Gastrocnemius medialis (tissue), 4 donors: ENCODE results near the gene MCL1. TPM values are rescaled to one million over a fixed set of nuclear protein-coding genes. Genes with fewer than 3 reads are reported as not detected.

ENCODE experiments used
- ATAC-seq, 2 donors: fragments of 150-250 bp; one replicate each; pipeline ENCODE4 v1.9.1; 2016
- DNase-seq, 2 donors: peaks; one replicate each; pipeline ENCODE4 v3.0.0-alpha.2; 2019
- H3K27ac ChIP-seq, 4 donors: fragments of 200-600 bp; sonication (generic); 1 replicate in 1 of 4; 2 replicates in 3 of 4; pipeline ENCODE4 v1.5.1; 2016 to 2018; ENCODE audit warnings: mild to moderate bottlenecking in 2 of 4, moderate library complexity in 1 of 4
- H3K27me3 ChIP-seq, 3 donors: fragments of 200-600 bp; sonication (generic) in 2 of 3; 1 replicate in 1 of 3; 2 replicates in 2 of 3; pipeline versions ENCODE4 v1.5.1 to v1.6.0; 2016 to 2019; ENCODE audit warnings: mild to moderate bottlenecking in 1 of 3, moderate library complexity in 1 of 3
- H3K36me3 ChIP-seq, 2 donors: fragments of 200-600 bp; sonication (generic) in 1 of 2; one replicate each; pipeline ENCODE4 v1.5.1; 2017 to 2018
- H3K4me1 ChIP-seq, 2 donors: fragments of 200-600 bp; sonication (generic) in 1 of 2; one replicate each; pipeline ENCODE4 v1.5.1; 2016 to 2017; ENCODE audit warnings: mild to moderate bottlenecking in 2 of 2
- H3K4me3 ChIP-seq, 4 donors: fragments of 200-600 bp; sonication (generic) in 3 of 4; 1 replicate in 1 of 4; 2 replicates in 3 of 4; pipeline ENCODE4 v1.5.1; 2016 to 2019; ENCODE audit warnings: mild to moderate bottlenecking in 2 of 4
- H3K9me3 ChIP-seq, 3 donors: fragments of 200-600 bp; sonication (generic) in 2 of 3; 1 replicate in 1 of 3; 2 replicates in 2 of 3; pipeline ENCODE4 v1.5.1; 2016 to 2019
- POLR2A ChIP-seq, 2 donors: fragments of 450-650 bp; IDR thresholded peaks; one replicate each; pipeline ENCODE4 v1.6.1; 2017; ENCODE audit warnings: antibody characterized with exemption in 2 of 2, mild to moderate bottlenecking in 2 of 2, moderate library complexity in 2 of 2
- in situ Hi-C, 4 donors: fragments of 200-750 bp; cut with MboI; loops; one replicate each; pipeline versions ENCODE4 v1.15.0 to v1.8.0; 2017; ENCODE audit warnings: low sequenced_read_pairs in 4 of 4
- intact Hi-C: fragments of 100-400 bp; cut with DNase I; formaldehyde crosslinking; loops from one replicate; pipeline ENCODE4 v1.15.1; 2023; ENCODE audit warnings: low total_unique reads
- total RNA-seq, 4 donors: library from RNA; depleted of rRNA; stranded (reverse); fragments of >200 nt; gene quantifications; one replicate each; pipeline versions ENCODE4 v1.1.0 to v1.2.3, GENCODE V29; 2016
- TF ChIP-seq, protein P1 (sequence below), 5 experiments: fragments of 450-650 bp in 3 of 5; fragments of 200-600 bp in 2 of 5; sonication (generic) in 2 of 5; IDR thresholded peaks in 4 of 5; conservative IDR thresholded peaks in 1 of 5; 1 replicate in 4 of 5; 2 replicates in 1 of 5; pipeline ENCODE4 v1.5.1; 2016 to 2019; ENCODE audit warnings: antibody characterized with exemption in 5 of 5, mild to moderate bottlenecking in 3 of 5, moderate library complexity in 3 of 5

Gene MCL1
- total RNA-seq, 4 donors from 2014 or later: 136 to 199 (median 176) TPM

DNA sequence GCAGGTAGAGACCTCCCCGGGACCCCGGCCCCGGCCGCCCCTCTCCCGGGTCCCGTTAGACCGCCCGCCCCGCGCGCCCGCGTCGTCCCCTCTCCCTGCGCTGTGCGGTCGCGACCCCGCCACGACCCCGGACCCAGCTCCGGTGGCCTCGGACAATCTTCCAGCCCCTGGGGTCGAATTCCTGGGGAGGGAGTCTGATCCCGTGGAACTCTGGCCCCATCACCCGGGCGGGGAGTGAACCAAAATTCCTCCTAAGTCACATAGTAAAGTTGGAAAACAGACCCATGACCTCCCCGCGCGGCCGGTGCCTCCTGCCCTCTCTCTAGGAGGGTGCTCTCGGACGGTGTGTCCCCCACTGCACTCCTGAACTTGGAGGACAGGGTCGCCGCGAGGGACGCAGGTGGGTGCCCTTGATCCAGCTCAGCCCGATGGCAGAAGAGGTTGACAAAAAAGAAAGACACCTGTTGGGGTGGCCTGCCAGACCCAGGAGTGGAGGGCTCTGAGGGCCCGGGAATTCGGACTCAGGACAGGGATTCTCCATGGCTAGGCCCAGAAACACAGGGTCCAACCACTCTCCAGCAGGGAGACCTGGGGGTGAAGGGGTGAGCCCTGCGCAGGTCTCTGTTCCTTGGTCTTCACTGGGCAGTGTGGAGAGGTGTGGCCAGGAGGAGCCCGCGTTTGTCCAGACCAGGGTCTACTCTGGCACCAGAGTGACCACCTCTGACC lies 29.8 kb downstream of the MCL1 start:
- peaks cover 28 to 35% of the 10 kb centered on the region in 2 donors for H3K4me1 ChIP-seq
- H3K27ac ChIP-seq: peak overlapping the region; percentile 81 to 92 (median 90)
- H3K36me3 ChIP-seq: no peaks in the 10 kb centered on the region
- peak; percentile 24 to 27 for ATAC-seq
- TF ChIP-seq POLR2A (IDR thresholded peaks at IDR 0.05): peak in 1 of 2 donors; percentile 62
- TF ChIP-seq, protein P1, sequence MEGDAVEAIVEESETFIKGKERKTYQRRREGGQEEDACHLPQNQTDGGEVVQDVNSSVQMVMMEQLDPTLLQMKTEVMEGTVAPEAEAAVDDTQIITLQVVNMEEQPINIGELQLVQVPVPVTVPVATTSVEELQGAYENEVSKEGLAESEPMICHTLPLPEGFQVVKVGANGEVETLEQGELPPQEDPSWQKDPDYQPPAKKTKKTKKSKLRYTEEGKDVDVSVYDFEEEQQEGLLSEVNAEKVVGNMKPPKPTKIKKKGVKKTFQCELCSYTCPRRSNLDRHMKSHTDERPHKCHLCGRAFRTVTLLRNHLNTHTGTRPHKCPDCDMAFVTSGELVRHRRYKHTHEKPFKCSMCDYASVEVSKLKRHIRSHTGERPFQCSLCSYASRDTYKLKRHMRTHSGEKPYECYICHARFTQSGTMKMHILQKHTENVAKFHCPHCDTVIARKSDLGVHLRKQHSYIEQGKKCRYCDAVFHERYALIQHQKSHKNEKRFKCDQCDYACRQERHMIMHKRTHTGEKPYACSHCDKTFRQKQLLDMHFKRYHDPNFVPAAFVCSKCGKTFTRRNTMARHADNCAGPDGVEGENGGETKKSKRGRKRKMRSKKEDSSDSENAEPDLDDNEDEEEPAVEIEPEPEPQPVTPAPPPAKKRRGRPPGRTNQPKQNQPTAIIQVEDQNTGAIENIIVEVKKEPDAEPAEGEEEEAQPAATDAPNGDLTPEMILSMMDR (IDR thresholded peaks at IDR 0.05 in 4 of 5, conservative IDR thresholded peaks at IDR 0.05 in 1 of 5): peak in 1 of 5 experiments; percentile 17
- peak overlapping the region; percentile 62 to 92 (median 70) for H3K4me3 ChIP-seq
- in situ Hi-C loops: no loop called here
- H3K27me3 ChIP-seq: no peaks in the 10 kb centered on the region
- intact Hi-C loops: no loop called here
- no peak for DNase-seq
- no peaks in the 10 kb centered on the region for H3K9me3 ChIP-seq

DNA sequence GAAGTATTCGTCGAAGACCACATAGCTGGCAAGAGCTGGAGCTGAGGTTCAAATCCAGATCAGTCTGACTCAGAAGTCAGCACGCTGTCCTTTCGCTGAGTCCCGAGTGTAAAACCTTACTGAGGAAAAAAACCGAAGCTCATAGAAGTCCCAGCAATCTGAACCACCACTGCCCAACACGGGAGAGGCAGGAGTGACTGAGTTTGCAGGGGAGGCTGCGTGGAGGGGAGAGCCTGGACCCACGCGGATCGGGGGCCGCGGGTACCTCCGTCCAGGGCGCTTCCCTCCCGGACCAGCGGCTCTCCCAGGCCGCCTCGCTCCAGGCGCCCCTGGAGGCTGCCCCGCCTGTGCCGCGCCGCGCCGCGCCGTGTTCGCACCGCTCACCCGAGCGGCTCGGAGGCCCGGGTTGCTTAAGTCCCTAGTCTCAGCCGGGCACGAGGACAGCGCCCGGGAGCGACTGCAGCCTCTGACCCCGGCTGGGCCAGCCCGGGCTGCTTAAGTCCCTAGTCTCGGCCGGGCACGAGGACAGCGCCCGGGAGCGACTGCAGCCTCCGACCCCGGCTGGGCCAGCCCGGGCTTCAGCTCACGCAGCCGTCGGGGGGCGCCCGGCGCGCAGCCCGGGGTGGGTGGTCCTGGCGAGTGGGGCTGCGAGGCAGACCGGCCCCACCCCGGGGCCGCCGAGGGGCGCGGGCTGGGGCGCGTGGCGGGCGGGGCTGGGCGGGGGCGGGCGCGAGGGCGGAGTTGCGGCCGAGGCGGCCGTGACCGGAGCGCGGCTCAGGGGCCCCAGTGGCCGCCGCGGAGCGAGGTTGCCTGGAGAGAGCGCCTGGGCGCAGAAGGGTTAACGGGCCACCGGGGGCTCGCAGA lies 30.5 kb downstream of the MCL1 start, which contains the start of gene ADAMTSL4:
Gene ADAMTSL4 (plus strand): TSS at position 777 of the 864 bp plus-strand sequence. CDS start 2,881 bp downstream, outside the sequence.
- peak in 1 of 2 donors; percentile 58 for TF ChIP-seq POLR2A (IDR thresholded peaks at IDR 0.05)
- TF ChIP-seq, protein P1 (IDR thresholded peaks at IDR 0.05 in 4 of 5, conservative IDR thresholded peaks at IDR 0.05 in 1 of 5): peak in 4 of 5 experiments; percentile 12 to 39 (median 22)
- Histone ChIP-seq H3K27me3 (no peaks in the 10 kb centered on the region), H3K4me1 (peaks cover 28 to 35% of the 10 kb centered on the region in 2 donors), H3K27ac (peak within 1 kb of the TSS; percentile 81 to 92 (median 90)), H3K9me3 (no peaks in the 10 kb centered on the region), H3K36me3 (no peaks in the 10 kb centered on the region), H3K4me3 (peak within 1 kb of the TSS; percentile 62 to 92 (median 70))
- DNase-seq (peak in 1 of 2 donors; percentile 74), ATAC-seq (peak; percentile 57 to 69)
- intact Hi-C loops (no loop called here), in situ Hi-C loops (no loop called here)

DNA sequence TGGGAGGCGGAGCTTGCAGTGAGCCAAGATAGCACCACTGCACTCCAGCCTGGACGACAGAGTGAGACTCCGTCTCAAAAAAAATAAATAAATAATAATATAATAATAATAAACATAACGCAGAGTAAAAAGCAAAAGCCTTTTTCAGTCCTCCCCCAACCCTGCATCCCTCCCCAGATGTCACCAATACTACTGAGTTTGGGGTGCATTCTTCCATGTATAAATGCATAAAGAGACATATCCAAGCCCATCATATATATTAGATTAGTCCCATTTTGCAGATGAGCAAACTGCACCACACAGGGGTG lies 31.1 kb downstream of the MCL1 start:
- Histone ChIP-seq H3K36me3 (no peaks in the 10 kb centered on the region), H3K4me1 (peaks cover 24 to 29% of the 10 kb centered on the region in 2 donors), H3K9me3 (no peaks in the 10 kb centered on the region), H3K27me3 (no peaks in the 10 kb centered on the region), H3K4me3 (peak overlapping the region; percentile 62 to 92 (median 70)), H3K27ac (peak overlapping the region; percentile 81 to 92 (median 90))
- in situ Hi-C loops: no loop called here
- intact Hi-C loops: no loop called here
- DNase-seq (no peak), ATAC-seq (no peak)
- no peak for TF ChIP-seq POLR2A (IDR thresholded peaks at IDR 0.05)

DNA sequence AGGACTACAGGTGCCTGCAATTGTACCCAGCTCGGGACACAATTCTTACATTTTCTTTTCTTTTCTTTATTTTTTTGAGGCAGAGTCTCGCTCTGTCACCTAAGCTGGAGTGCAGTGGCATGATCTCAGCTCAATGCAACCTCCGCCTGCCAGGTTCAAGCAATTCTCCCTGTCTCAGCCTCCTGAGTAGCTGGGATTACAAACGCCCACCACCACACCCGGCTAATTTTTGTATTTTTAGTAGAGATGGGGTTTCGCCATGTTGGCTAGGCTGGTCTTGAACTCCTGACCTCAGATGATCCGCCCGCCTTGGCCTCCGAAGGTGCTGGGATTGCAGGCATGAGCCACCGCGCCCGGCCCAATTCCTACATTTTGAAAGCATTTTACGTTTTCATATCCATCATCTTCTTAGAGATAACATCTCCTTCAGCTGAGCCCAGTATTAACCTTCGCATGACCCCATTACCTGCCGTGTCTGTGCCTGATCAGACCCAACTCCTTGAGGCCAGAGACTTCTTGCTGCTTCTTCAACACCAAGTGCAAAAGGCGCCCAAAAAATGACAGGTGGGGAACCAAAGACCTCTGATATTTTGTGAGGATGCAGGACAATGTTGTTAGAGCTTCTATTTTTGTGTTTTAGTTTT lies 33.0 kb downstream of the MCL1 start:
- intact Hi-C loops (no loop called here), in situ Hi-C loops (no loop called here)
- DNase-seq (no peak), ATAC-seq (no peak)
- TF ChIP-seq, protein P1 (IDR thresholded peaks at IDR 0.05 in 4 of 5, conservative IDR thresholded peaks at IDR 0.05 in 1 of 5): no peak
- TF ChIP-seq POLR2A (IDR thresholded peaks at IDR 0.05): no peak
- H3K9me3 ChIP-seq: no peaks in the 10 kb centered on the region
- H3K4me3 ChIP-seq: no peak overlapping the region
- no peak overlapping the region for H3K27ac ChIP-seq
- H3K36me3 ChIP-seq: no peaks in the 10 kb centered on the region
- peaks cover 9 to 13% of the 10 kb centered on the region in 2 donors for H3K4me1 ChIP-seq
- no peaks in the 10 kb centered on the region for H3K27me3 ChIP-seq
